A673 (cell line): ENCODE data around the gene CDH1. TPM values are rescaled to one million over a fixed set of nuclear protein-coding genes. Genes with fewer than 3 reads are reported as not detected.
A peak's percentile ranks its signal among the peaks of the same experiment; 100 is the strongest.

Experiments used
- BruUV-seq: library from RNA; stranded (reverse); fragments of 400-500 nt; replicated peaks from 2 replicates; lab custom pipeline; 2021; lab: Mats Ljungman, UMichigan
- CTCF ChIA-PET: fragments of 300-600 bp; sonication (Branson Sonifier 250); formaldehyde crosslinking; loops from one replicate; lab custom pipeline; 2022; ENCODE audit warnings: antibody characterized with exemption; lab: Charles Lee
- POLR2A ChIA-PET: fragments of 300-600 bp; sonication (Branson Sonifier 250); formaldehyde crosslinking; loops from one replicate; lab custom pipeline; 2022; ENCODE audit warnings: antibody characterized with exemption; ENCODE audit not compliant: low non-redundant PET; lab: Charles Lee
- DNase-seq: peaks from one replicate; pipeline ENCODE4 v3.0.0-alpha.2; 2015; ENCODE audit warnings: low spot score
- H3K27ac ChIP-seq: fragments of 200-600 bp; sonication (generic); 2 replicates; pipeline ENCODE4 v1.5.1; 2016; ENCODE audit warnings: mixed run types, low read depth, mild to moderate bottlenecking, mixed read lengths, antibody characterized with exemption, low read length; ENCODE audit not compliant: poor library complexity, severe bottlenecking
- H3K27me3 ChIP-seq: fragments of 200-600 bp; sonication (generic); replicated peaks from 2 replicates; pipeline ENCODE4 v1.6.1; 2017; ENCODE audit warnings: mixed run types, low read depth, mild to moderate bottlenecking, mixed read lengths, antibody characterized with exemption, low read length; ENCODE audit not compliant: insufficient read depth, poor library complexity
- H3K36me3 ChIP-seq: fragments of 200-600 bp; sonication (generic); 2 replicates; pipeline ENCODE4 v1.6.1; 2016; ENCODE audit warnings: mixed run types, mild to moderate bottlenecking, mixed read lengths, antibody characterized with exemption, low read length; ENCODE audit not compliant: insufficient read depth, poor library complexity, severe bottlenecking
- H3K4me1 ChIP-seq: fragments of 200-600 bp; sonication (generic); 2 replicates; pipeline ENCODE4 v1.6.1; 2017; ENCODE audit warnings: mixed run types, mild to moderate bottlenecking, mixed read lengths, antibody characterized with exemption, low read length; ENCODE audit not compliant: insufficient read depth, poor library complexity, severe bottlenecking
- H3K4me3 ChIP-seq: fragments of 200-600 bp; sonication (generic); 2 replicates; pipeline ENCODE4 v1.5.1; 2016; ENCODE audit warnings: low read depth, mixed run types, mild to moderate bottlenecking, mixed read lengths, low read length; ENCODE audit not compliant: poor library complexity, severe bottlenecking
- H3K9me3 ChIP-seq: fragments of 200-600 bp; sonication (generic); 2 replicates; pipeline ENCODE4 v1.6.1; 2016; ENCODE audit warnings: mixed run types, low read depth, mild to moderate bottlenecking, mixed read lengths, antibody characterized with exemption, low read length; ENCODE audit not compliant: poor library complexity, severe bottlenecking
- EZH2 ChIP-seq: fragments of 200-600 bp; sonication (generic); IDR thresholded peaks from 2 replicates; pipeline ENCODE4 v1.6.1; 2017; ENCODE audit warnings: borderline replicate concordance, low read depth, mild to moderate bottlenecking, mixed read lengths, antibody characterized with exemption, low read length; ENCODE audit not compliant: poor library complexity, severe bottlenecking
- intact Hi-C: fragments of 100-400 bp; cut with micrococcal nuclease; formaldehyde crosslinking; loops from one replicate; pipeline ENCODE4 v1.10.0; 2022; ENCODE audit not compliant: unreplicated experiment
- total RNA-seq: library from RNA; stranded (reverse); gene quantifications from 2 replicates; pipeline ENCODE4 v1.2.3, GENCODE V29; 2021
- TF ChIP-seq, protein P1 (sequence below): fragments of 300-800, 200-600 bp; sonication (generic); conservative IDR thresholded peaks from 2 replicates; pipeline ENCODE4 v1.5.1; 2017; ENCODE audit warnings: low read depth, mild to moderate bottlenecking, antibody characterized with exemption, low read length, moderate library complexity, mixed read lengths

The CDH1 gene
- total RNA-seq, 1 experiment from 2014 or later: 0.06 TPM

DNA sequence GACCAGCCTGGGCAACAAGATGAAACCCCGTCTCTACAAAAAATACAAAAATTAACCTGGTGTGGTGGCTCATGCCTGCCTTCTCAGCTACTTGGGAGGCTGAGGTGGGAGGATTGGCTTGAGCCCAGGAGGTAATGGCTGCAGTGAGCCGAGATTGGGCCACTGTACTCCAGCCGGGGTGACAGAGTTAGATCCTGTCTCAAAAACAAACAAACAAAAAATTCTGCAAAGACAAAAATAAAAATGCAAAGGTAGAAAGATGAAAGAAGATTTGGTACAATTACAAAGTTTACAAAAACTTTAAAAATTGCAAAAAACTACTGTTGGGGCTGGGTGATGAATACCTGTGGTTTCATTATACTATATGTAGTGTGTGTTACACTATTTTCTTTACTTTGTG, 5.5 kb upstream of the CDH1 start:
- POLR2A ChIA-PET: no interaction called here
- Histone ChIP-seq H3K4me3 (no peak overlapping the region), H3K27me3 (peaks cover 7% of the 10 kb centered on the region), H3K36me3 (no peaks in the 10 kb centered on the region), H3K9me3 (no peaks in the 10 kb centered on the region), H3K4me1 (no peaks in the 10 kb centered on the region), H3K27ac (no peak overlapping the region)
- no peak for DNase-seq
- intact Hi-C loops: no loop called here
- BruUV-seq: no TSS peak
- TF ChIP-seq, protein P1, sequence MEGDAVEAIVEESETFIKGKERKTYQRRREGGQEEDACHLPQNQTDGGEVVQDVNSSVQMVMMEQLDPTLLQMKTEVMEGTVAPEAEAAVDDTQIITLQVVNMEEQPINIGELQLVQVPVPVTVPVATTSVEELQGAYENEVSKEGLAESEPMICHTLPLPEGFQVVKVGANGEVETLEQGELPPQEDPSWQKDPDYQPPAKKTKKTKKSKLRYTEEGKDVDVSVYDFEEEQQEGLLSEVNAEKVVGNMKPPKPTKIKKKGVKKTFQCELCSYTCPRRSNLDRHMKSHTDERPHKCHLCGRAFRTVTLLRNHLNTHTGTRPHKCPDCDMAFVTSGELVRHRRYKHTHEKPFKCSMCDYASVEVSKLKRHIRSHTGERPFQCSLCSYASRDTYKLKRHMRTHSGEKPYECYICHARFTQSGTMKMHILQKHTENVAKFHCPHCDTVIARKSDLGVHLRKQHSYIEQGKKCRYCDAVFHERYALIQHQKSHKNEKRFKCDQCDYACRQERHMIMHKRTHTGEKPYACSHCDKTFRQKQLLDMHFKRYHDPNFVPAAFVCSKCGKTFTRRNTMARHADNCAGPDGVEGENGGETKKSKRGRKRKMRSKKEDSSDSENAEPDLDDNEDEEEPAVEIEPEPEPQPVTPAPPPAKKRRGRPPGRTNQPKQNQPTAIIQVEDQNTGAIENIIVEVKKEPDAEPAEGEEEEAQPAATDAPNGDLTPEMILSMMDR: no peak
- no peak for TF ChIP-seq EZH2
- CTCF ChIA-PET: interaction anchor here (0.6 kb wide), 1 partner anchor 27 kb away, joined by 4 read pairs; no protein-coding TSS in a partner anchor

DNA sequence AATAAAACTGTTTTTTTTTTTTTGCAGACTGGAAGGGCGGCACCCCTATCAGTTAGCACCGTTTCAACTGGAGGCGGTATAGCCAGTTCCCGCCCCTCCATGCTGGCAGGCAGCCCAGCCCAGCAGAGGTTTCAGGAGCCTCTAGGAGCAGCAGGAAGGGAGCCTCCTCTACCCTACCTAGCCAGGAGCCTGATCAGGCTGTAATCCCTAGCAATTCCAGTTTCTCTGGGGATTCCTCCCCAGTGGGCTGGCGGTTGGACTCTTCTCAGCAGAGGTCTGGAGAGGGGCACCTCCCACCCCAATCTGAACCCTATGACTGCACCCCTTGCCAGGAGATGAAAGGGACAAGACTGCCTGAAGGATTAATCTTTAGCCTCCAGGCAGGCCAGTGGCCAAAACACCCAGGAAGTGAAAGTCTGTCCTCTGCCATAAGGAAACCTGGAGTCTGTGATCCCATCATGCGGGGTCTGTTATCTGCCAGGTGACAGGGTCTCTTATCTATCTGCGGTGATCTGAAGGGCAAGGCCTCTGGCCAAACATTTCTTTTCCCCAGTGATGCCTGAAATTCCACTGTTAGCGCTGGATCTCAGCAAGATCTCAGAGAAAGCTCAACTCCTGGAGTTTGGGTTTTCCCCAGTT, 4.9 kb upstream of the CDH1 start:
- Histone ChIP-seq H3K4me3 (no peak overlapping the region), H3K9me3 (no peaks in the 10 kb centered on the region), H3K27me3 (peaks cover 12% of the 10 kb centered on the region), H3K27ac (no peak overlapping the region), H3K36me3 (no peaks in the 10 kb centered on the region), H3K4me1 (peaks cover 3% of the 10 kb centered on the region)
- intact Hi-C loops: no loop called here
- ChIA-PET POLR2A (no interaction called here), CTCF (interaction anchor here (0.6 kb wide), 1 partner anchor 27 kb away, joined by 4 read pairs; no protein-coding TSS in a partner anchor)
- TF ChIP-seq, protein P1: no peak
- TF ChIP-seq EZH2: no peak
- peak; percentile 33 for DNase-seq
- no TSS peak for BruUV-seq

DNA sequence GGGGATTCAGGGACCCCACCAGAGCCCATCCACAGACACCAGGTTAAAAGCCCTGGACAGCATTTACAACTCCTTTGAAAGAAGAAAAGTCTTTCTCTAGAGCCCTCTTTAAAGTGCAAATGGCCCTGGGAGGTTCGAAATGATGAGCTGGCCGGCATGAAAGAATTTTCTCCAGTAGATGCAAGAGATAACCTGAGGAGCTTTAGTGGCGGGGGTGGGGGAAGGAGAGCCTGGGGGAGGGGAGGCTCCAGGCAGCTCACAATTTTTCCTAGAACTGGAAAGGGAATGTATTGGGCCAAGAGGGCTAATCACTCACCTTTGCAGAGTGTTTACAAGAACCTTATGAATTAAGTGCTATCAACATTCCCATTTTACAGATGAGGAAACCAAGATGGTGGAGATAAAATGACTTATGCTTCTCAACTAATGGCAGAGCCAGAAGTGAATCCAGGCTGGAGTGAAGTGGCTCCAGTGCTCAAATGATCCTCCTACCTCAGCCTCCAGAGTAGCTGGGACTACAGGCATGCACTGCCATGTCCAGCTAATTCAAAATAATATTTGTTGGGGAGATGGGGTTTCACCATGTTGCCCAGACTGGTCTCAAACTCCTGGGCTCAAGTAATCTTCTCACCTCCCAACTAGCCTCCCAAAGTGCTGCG, 4.2 kb upstream of the CDH1 start:
- TF ChIP-seq, protein P1: no peak
- no peak for TF ChIP-seq EZH2
- Histone ChIP-seq H3K4me1 (peaks cover 7% of the 10 kb centered on the region), H3K4me3 (no peak overlapping the region), H3K9me3 (no peaks in the 10 kb centered on the region), H3K27me3 (peaks cover 19% of the 10 kb centered on the region), H3K27ac (no peak overlapping the region), H3K36me3 (no peaks in the 10 kb centered on the region)
- ChIA-PET POLR2A (no interaction called here), CTCF (no interaction called here)
- no TSS peak for BruUV-seq
- intact Hi-C loops: no loop called here
- no peak for DNase-seq
